ENCODE measurements around the gene KIF3A.

The KIF3A gene

GRCh38 chr5:132772291-132773070 is 35.1 kb upstream of the KIF3A start:
- no peak for DNase-seq (ENCODE audit: low read depth)
- no peak for TF ChIP-seq CTCF (IDR thresholded peaks at IDR 0.05; ENCODE audit: control insufficient read depth, insufficient read depth, low read depth, low read length, missing control alignments)
- no peak overlapping the region for H3K4me3 ChIP-seq (ENCODE audit: control insufficient read depth, low read depth, low read length)

- no peak overlapping the region for H3K4me3 ChIP-seq (ENCODE audit: control insufficient read depth, low read depth, low read length)
- TF ChIP-seq CTCF (IDR thresholded peaks at IDR 0.05; ENCODE audit: control insufficient read depth, insufficient read depth, low read depth, low read length, missing control alignments) = no peak
- DNase-seq (ENCODE audit: low read depth) = peak; percentile 32
Measured at GRCh38 chr5:132771503-132771998, 34.2 kb upstream of the KIF3A start.

- TF ChIP-seq CTCF (IDR thresholded peaks at IDR 0.05; ENCODE audit: control insufficient read depth, insufficient read depth, low read depth, low read length, missing control alignments) = no peak
- no peak for DNase-seq (ENCODE audit: low read depth)
- no peak overlapping the region for H3K4me3 ChIP-seq (ENCODE audit: control insufficient read depth, low read depth, low read length)
Measured at GRCh38 chr5:132770476-132771159, 33.3 kb upstream of the KIF3A start.

GRCh38 chr5:132768485-132768868 is 31.1 kb upstream of the KIF3A start:
- no peak for DNase-seq (ENCODE audit: low read depth)
- no peak for TF ChIP-seq CTCF (IDR thresholded peaks at IDR 0.05; ENCODE audit: control insufficient read depth, insufficient read depth, low read depth, low read length, missing control alignments)
- no peak overlapping the region for H3K4me3 ChIP-seq (ENCODE audit: control insufficient read depth, low read depth, low read length)

GRCh38 chr5:132767150-132767549 is 29.8 kb upstream of the KIF3A start:
- H3K4me3 ChIP-seq (ENCODE audit: control insufficient read depth, low read depth, low read length) = no peak overlapping the region
- no peak for DNase-seq (ENCODE audit: low read depth)
- TF ChIP-seq CTCF (IDR thresholded peaks at IDR 0.05; ENCODE audit: control insufficient read depth, insufficient read depth, low read depth, low read length, missing control alignments) = no peak

- H3K4me3 ChIP-seq (ENCODE audit: control insufficient read depth, low read depth, low read length) = no peak overlapping the region
- TF ChIP-seq CTCF (IDR thresholded peaks at IDR 0.05; ENCODE audit: control insufficient read depth, insufficient read depth, low read depth, low read length, missing control alignments) = no peak
- DNase-seq (ENCODE audit: low read depth) = no peak
Measured at GRCh38 chr5:132766806-132767055, 29.4 kb upstream of the KIF3A start.
